ENCODE data around the gene CD82. TPM values are rescaled to one million over a fixed set of nuclear protein-coding genes. Genes with fewer than 3 reads are reported as not detected.

Gene CD82
- total RNA-seq, 1 donor from 2014 or later = 4.4 TPM

DNA sequence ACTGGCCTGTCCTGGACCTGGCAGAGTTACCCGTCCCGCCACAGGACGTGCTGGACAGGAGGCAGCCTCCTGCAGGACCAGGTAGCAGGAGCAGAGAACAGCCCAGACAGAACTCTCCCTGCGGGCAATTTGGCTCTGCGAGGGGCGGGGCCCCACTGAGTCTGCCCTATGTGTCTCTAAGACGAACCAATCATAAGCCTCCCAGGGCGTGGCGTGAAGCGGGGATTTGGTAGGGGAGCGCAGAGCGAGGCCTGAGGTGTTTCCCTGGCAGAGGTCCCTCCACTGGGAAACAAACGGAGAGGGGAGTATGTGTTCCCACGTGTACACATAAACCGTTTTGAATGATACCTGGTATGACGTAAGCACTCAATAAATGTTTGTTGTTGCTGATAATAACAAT, 7.4 kb downstream of the CD82 start:
- peaks cover 16% of the 10 kb centered on the region for H3K4me1 Mint-ChIP-seq (ENCODE audit: low read depth, unreplicated experiment)
- no peak for TF ChIP-seq CTCF (IDR thresholded peaks at IDR 0.05; ENCODE audit: partially characterized antibody, unreplicated experiment)
- no peak overlapping the region for H3K27ac Mint-ChIP-seq (ENCODE audit: unreplicated experiment)
- no peak overlapping the region for H3K4me3 Mint-ChIP-seq (ENCODE audit: unreplicated experiment)
- H3K27me3 Mint-ChIP-seq (ENCODE audit: unreplicated experiment) = peaks cover 4% of the 10 kb centered on the region
- H3K36me3 Mint-ChIP-seq (ENCODE audit: unreplicated experiment) = peaks cover 4% of the 10 kb centered on the region
- H3K9me3 Mint-ChIP-seq (ENCODE audit: unreplicated experiment) = peaks cover 6% of the 10 kb centered on the region
- DNase-seq = no peak

GRCh38 chr11:44573333-44573732, 7.9 kb downstream of the CD82 start:
- Mint-ChIP-seq H3K27me3 (ENCODE audit: unreplicated experiment) (peaks cover 2% of the 10 kb centered on the region), H3K27ac (ENCODE audit: unreplicated experiment) (no peak overlapping the region), H3K4me3 (ENCODE audit: unreplicated experiment) (no peak overlapping the region), H3K9me3 (ENCODE audit: unreplicated experiment) (peaks cover 6% of the 10 kb centered on the region), H3K4me1 (ENCODE audit: low read depth, unreplicated experiment) (peaks cover 14% of the 10 kb centered on the region), H3K36me3 (ENCODE audit: unreplicated experiment) (peaks cover 4% of the 10 kb centered on the region)
- no peak for TF ChIP-seq CTCF (IDR thresholded peaks at IDR 0.05; ENCODE audit: partially characterized antibody, unreplicated experiment)
- DNase-seq = no peak

GRCh38 chr11:44574610-44575287, 9.3 kb downstream of the CD82 start:
- Mint-ChIP-seq H3K27ac (ENCODE audit: unreplicated experiment) (no peak overlapping the region), H3K27me3 (ENCODE audit: unreplicated experiment) (peaks cover 2% of the 10 kb centered on the region), H3K9me3 (ENCODE audit: unreplicated experiment) (peaks cover 5% of the 10 kb centered on the region), H3K4me1 (ENCODE audit: low read depth, unreplicated experiment) (peaks cover 12% of the 10 kb centered on the region), H3K4me3 (ENCODE audit: unreplicated experiment) (no peak overlapping the region), H3K36me3 (ENCODE audit: unreplicated experiment) (peaks cover 4% of the 10 kb centered on the region)
- TF ChIP-seq CTCF (IDR thresholded peaks at IDR 0.05; ENCODE audit: partially characterized antibody, unreplicated experiment) = no peak
- DNase-seq = no peak

DNA sequence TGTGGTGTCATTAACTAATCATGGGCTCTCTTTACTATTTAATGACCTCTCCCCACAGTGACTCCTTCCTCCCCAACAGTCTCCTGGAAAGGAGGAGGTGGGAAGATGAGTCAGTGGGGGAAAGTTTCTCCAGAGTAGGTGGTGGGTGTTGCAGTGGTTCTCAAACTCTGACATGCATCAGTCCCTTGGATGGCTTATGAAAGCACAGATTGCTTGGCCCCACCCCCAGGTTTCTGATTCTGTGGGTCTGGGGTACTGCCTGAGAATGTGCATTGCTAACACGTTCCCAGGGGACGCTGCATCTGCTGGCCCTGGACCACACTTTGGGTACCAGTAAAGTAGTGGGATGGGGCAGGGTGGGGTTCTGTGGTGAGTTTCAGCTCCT, 9.8 kb downstream of the CD82 start:
- Mint-ChIP-seq H3K4me1 (ENCODE audit: low read depth, unreplicated experiment) (peaks cover 12% of the 10 kb centered on the region), H3K4me3 (ENCODE audit: unreplicated experiment) (no peak overlapping the region), H3K36me3 (ENCODE audit: unreplicated experiment) (peaks cover 4% of the 10 kb centered on the region), H3K9me3 (ENCODE audit: unreplicated experiment) (peaks cover 5% of the 10 kb centered on the region), H3K27me3 (ENCODE audit: unreplicated experiment) (peaks cover 4% of the 10 kb centered on the region), H3K27ac (ENCODE audit: unreplicated experiment) (no peak overlapping the region)
- no peak for DNase-seq
- no peak for TF ChIP-seq CTCF (IDR thresholded peaks at IDR 0.05; ENCODE audit: partially characterized antibody, unreplicated experiment)

GRCh38 chr11:44575962-44576361, 10.5 kb downstream of the CD82 start:
- peaks cover 12% of the 10 kb centered on the region for H3K4me1 Mint-ChIP-seq (ENCODE audit: low read depth, unreplicated experiment)
- peaks cover 5% of the 10 kb centered on the region for H3K9me3 Mint-ChIP-seq (ENCODE audit: unreplicated experiment)
- DNase-seq = no peak
- TF ChIP-seq CTCF (IDR thresholded peaks at IDR 0.05; ENCODE audit: partially characterized antibody, unreplicated experiment) = no peak
- H3K4me3 Mint-ChIP-seq (ENCODE audit: unreplicated experiment) = no peak overlapping the region
- peaks cover 4% of the 10 kb centered on the region for H3K36me3 Mint-ChIP-seq (ENCODE audit: unreplicated experiment)
- no peak overlapping the region for H3K27ac Mint-ChIP-seq (ENCODE audit: unreplicated experiment)
- peaks cover 4% of the 10 kb centered on the region for H3K27me3 Mint-ChIP-seq (ENCODE audit: unreplicated experiment)

All from glutamatergic neuron (in vitro differentiated cells).